Vagina (tissue), 2 donors: Measurements from ENCODE around the gene CHCHD1. TPM values are rescaled to one million over a fixed set of nuclear protein-coding genes. Genes with fewer than 3 reads are reported as not detected.
A peak's percentile ranks its signal among the peaks of the same experiment; 100 is the strongest.

Experiments
- DNase-seq, 2 donors: peaks; one replicate each; pipeline ENCODE4 v3.0.0-alpha.2; 2017; ENCODE audit errors: extremely low spot score in 2 of 2
- H3K27ac ChIP-seq: fragments of 200-600 bp; sonication (generic); one replicate; pipeline ENCODE4 v1.5.1; 2019
- H3K27me3 ChIP-seq: fragments of 200-600 bp; sonication (generic); one replicate; pipeline ENCODE4 v1.5.1; 2019
- H3K36me3 ChIP-seq, 2 donors: fragments of 200-600 bp; sonication (generic); one replicate each; pipeline ENCODE4 v1.5.1; 2017 to 2019
- H3K4me1 ChIP-seq: fragments of 200-600 bp; sonication (generic); one replicate; pipeline ENCODE4 v1.5.1; 2019
- H3K4me3 ChIP-seq, 2 donors: fragments of 200-600 bp; sonication (generic); 1 replicate in 1 of 2; 2 replicates in 1 of 2; pipeline ENCODE4 v1.5.1; 2016 to 2019
- H3K9me3 ChIP-seq: fragments of 200-600 bp; sonication (generic); one replicate; pipeline ENCODE4 v1.5.1; 2019
- POLR2A ChIP-seq, 2 donors: fragments of 450-650 bp; IDR thresholded peaks; one replicate each; pipeline ENCODE4 v1.6.1; 2017; ENCODE audit warnings: antibody characterized with exemption in 2 of 2, mild to moderate bottlenecking in 2 of 2, moderate library complexity in 2 of 2
- POLR2AphosphoS5 ChIP-seq, 2 donors: sonication (generic); formaldehyde crosslinking; IDR thresholded peaks; one replicate each; pipeline ENCODE4 v1.9.0; 2017; ENCODE audit warnings: antibody characterized with exemption in 2 of 2, mild to moderate bottlenecking in 2 of 2, low read depth in 1 of 2; ENCODE audit not compliant: insufficient read depth in 1 of 2
- intact Hi-C: fragments of 100-400 bp; cut with DNase I; formaldehyde crosslinking; loops from one replicate; pipeline ENCODE4 v1.15.1; 2023
- total RNA-seq: library from RNA; depleted of rRNA; stranded (reverse); fragments of >200 nt; gene quantifications from one replicate; pipeline ENCODE4 v1.2.3, GENCODE V29; 2016
- TF ChIP-seq, protein P1 (sequence below), 3 experiments: fragments of 450-650 bp in 2 of 3; fragments of 200-600 bp in 1 of 3; sonication (generic) in 1 of 3; IDR thresholded peaks; one replicate each; pipeline ENCODE4 v1.5.1; 2017 to 2019; ENCODE audit warnings: antibody characterized with exemption in 3 of 3, mild to moderate bottlenecking in 2 of 3, moderate library complexity in 2 of 3

Gene CHCHD1
- total RNA-seq, 1 donor from 2014 or later, result 19.6 TPM

DNA sequence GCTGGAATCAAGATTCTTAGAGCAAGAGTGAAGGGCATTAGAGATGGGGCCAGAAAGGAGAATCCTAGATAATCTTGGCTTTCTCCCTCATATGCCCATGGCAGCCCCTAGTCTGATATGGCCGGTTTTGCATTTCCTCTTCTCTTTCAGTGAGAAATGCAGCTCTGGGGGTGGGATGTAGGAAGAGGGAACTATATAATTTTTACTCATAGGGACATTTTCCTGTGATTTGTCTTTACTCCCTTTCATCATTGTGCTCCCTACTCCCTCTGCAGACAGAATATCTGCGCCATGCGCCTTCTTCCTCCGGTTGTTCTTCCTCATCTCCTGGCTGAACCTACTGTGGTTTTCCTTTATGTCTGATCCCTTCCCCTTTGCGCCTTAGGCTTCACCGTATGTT is 16.8 kb upstream of the CHCHD1 start:
- Histone ChIP-seq H3K36me3 (peaks cover 0 to 99% of the 10 kb centered on the region in 2 donors), H3K9me3 (no peaks in the 10 kb centered on the region), H3K27ac (no peak overlapping the region), H3K4me3 (no peak overlapping the region), H3K27me3 (no peaks in the 10 kb centered on the region), H3K4me1 (no peaks in the 10 kb centered on the region)
- no peak for TF ChIP-seq POLR2AphosphoS5 (IDR thresholded peaks at IDR 0.05; ENCODE audit: insufficient read depth in 1 of 2, low read depth in 1 of 2)
- no peak for TF ChIP-seq POLR2A (IDR thresholded peaks at IDR 0.05)
- TF ChIP-seq, protein P1, sequence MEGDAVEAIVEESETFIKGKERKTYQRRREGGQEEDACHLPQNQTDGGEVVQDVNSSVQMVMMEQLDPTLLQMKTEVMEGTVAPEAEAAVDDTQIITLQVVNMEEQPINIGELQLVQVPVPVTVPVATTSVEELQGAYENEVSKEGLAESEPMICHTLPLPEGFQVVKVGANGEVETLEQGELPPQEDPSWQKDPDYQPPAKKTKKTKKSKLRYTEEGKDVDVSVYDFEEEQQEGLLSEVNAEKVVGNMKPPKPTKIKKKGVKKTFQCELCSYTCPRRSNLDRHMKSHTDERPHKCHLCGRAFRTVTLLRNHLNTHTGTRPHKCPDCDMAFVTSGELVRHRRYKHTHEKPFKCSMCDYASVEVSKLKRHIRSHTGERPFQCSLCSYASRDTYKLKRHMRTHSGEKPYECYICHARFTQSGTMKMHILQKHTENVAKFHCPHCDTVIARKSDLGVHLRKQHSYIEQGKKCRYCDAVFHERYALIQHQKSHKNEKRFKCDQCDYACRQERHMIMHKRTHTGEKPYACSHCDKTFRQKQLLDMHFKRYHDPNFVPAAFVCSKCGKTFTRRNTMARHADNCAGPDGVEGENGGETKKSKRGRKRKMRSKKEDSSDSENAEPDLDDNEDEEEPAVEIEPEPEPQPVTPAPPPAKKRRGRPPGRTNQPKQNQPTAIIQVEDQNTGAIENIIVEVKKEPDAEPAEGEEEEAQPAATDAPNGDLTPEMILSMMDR (IDR thresholded peaks at IDR 0.05), result no peak
- intact Hi-C loops, result no loop called here
- DNase-seq, result no peak

DNA sequence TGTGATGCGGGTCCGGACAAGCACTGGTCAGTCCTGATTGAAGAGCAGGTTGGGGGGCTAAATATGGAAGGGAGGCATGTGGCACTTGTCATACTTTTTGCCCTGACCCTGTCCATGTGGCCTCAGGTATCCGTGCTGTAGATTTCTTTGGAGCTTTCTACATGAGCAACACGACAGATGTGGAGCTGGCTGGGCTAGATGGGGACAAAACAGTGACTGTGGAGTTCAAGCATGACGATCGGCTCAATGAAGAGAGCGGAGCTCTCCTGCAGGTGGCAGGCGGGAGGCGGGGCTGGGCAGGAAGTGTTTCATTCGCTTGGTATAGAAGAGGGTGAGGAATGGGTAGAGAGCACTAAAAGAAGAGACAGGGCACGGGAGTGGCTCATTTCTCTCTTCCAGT is 13.0 kb upstream of the CHCHD1 start:
- no peak overlapping the region for H3K4me3 ChIP-seq
- no peak for TF ChIP-seq POLR2AphosphoS5 (IDR thresholded peaks at IDR 0.05; ENCODE audit: insufficient read depth in 1 of 2, low read depth in 1 of 2)
- TF ChIP-seq, protein P1 (IDR thresholded peaks at IDR 0.05), result no peak
- TF ChIP-seq POLR2A (IDR thresholded peaks at IDR 0.05), result no peak
- H3K27ac ChIP-seq, result no peak overlapping the region
- intact Hi-C loops, result no loop called here
- peaks cover 0 to 73% of the 10 kb centered on the region in 2 donors for H3K36me3 ChIP-seq
- peaks cover 16% of the 10 kb centered on the region for H3K4me1 ChIP-seq
- no peak for DNase-seq
- H3K9me3 ChIP-seq, result no peaks in the 10 kb centered on the region
- no peaks in the 10 kb centered on the region for H3K27me3 ChIP-seq

DNA sequence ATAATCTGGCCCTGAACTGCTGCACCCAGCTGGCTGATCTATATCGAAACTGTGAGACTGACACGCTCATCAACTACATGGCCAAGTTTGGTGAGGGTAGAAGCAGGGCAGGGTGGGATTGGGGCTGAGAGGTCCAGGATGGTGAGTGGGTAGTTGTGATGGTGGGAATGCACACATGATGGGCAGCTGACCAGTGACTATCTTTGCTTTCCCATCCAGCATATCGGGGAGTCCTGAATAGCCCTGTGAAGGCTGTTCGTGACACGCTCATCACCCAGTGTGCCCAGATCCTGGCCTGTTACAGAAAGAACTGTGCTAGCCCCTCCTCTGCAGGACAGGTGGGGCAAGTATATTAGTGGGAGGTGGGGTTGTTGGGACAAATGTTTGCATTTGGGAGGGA is 12.5 kb upstream of the CHCHD1 start:
- peaks cover 21% of the 10 kb centered on the region for H3K4me1 ChIP-seq
- H3K9me3 ChIP-seq, result no peaks in the 10 kb centered on the region
- DNase-seq, result no peak
- peaks cover 0 to 69% of the 10 kb centered on the region in 2 donors for H3K36me3 ChIP-seq
- intact Hi-C loops, result no loop called here
- H3K27me3 ChIP-seq, result no peaks in the 10 kb centered on the region
- H3K27ac ChIP-seq, result no peak overlapping the region
- TF ChIP-seq POLR2A (IDR thresholded peaks at IDR 0.05) (no peak), POLR2AphosphoS5 (IDR thresholded peaks at IDR 0.05; ENCODE audit: insufficient read depth in 1 of 2, low read depth in 1 of 2) (no peak)
- TF ChIP-seq, protein P1 (IDR thresholded peaks at IDR 0.05), result no peak
- no peak overlapping the region for H3K4me3 ChIP-seq

DNA sequence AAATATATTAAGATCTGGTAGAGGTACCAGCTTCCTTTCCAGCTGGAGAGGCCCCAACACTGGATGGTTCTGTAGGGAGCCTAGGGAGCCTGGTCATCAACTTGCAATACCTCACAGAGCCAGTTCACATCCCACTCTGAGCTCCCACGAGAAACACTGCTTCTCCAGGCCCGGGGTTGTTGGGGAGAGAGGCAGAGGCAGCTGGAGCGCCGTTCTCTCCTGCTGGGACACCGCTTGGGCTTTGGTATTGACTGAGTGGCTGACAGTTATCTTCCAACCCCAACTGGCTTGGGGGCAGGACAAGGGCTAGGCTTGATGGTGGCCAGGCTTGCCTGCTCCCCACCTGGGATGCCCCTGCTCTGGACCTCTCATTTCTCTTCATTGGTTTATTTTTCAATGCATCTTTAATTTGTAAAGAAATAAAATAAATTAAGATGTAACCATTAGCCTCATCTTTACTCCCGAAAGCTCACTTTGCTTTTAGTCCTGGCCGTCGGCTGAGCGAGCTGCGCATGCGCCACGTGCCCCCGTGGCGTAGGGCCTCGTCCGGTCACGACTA is 10.0 kb upstream of the CHCHD1 start:
- no peak for TF ChIP-seq POLR2A (IDR thresholded peaks at IDR 0.05)
- TF ChIP-seq, protein P1 (IDR thresholded peaks at IDR 0.05), result no peak
- peak in 1 of 2 donors; percentile 82 for TF ChIP-seq POLR2AphosphoS5 (IDR thresholded peaks at IDR 0.05; ENCODE audit: insufficient read depth in 1 of 2, low read depth in 1 of 2)
- intact Hi-C loops, result no loop called here
- Histone ChIP-seq H3K27me3 (no peaks in the 10 kb centered on the region), H3K4me3 (peak overlapping the region; percentile 78 to 79), H3K27ac (peak overlapping the region; percentile 95), H3K36me3 (peaks cover 0 to 56% of the 10 kb centered on the region in 2 donors), H3K9me3 (no peaks in the 10 kb centered on the region), H3K4me1 (peaks cover 40% of the 10 kb centered on the region)
- no peak for DNase-seq

DNA sequence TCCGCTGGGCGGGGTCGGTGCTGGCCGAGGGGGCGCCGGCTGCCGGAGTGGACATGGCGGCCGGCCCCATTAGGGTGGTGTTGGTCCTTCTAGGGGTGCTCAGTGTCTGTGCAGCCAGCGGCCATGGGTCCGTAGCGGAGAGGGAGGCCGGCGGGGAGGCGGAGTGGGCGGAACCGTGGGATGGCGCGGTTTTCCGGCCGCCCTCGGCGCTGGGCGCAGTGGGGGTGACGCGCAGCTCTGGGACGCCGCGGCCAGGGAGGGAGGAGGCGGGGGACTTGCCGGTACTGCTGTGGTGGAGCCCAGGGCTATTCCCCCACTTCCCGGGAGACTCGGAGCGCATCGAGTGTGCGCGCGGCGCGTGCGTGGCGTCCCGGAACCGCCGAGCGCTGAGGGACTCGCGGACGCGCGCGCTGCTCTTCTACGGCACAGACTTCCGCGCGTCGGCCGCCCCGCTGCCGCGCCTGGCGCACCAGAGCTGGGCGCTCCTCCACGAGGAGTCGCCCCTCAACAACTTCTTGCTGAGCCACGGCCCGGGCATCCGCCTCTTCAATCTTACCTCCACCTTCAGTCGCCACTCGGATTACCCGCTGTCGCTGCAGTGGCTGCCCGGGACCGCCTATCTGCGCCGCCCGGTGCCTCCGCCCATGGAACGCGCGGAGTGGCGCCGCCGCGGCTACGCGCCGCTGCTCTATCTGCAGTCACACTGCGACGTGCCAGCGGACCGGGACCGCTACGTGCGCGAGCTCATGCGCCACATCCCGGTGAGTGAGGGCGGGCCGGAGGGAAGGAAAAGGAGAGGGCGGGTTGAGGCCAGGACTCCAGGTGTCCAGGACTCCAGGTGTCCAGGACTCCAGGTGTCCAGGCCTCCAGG is 9.3 kb upstream of the CHCHD1 start:
- H3K4me1 ChIP-seq, result peaks cover 40% of the 10 kb centered on the region
- intact Hi-C loops, result no loop called here
- H3K27me3 ChIP-seq, result no peaks in the 10 kb centered on the region
- peak overlapping the region; percentile 95 for H3K27ac ChIP-seq
- TF ChIP-seq, protein P1 (IDR thresholded peaks at IDR 0.05), result no peak
- TF ChIP-seq POLR2AphosphoS5 (IDR thresholded peaks at IDR 0.05; ENCODE audit: insufficient read depth in 1 of 2, low read depth in 1 of 2) (peak in 1 of 2 donors; percentile 98), POLR2A (IDR thresholded peaks at IDR 0.05) (peak in 1 of 2 donors; percentile 91)
- peak overlapping the region; percentile 78 to 79 for H3K4me3 ChIP-seq
- H3K9me3 ChIP-seq, result no peaks in the 10 kb centered on the region
- H3K36me3 ChIP-seq, result peaks cover 0 to 49% of the 10 kb centered on the region in 2 donors
- DNase-seq, result peak in 1 of 2 donors; percentile 90
